K562 (cell line): ENCODE data around the gene MAL. TPM values are rescaled to one million over a fixed set of nuclear protein-coding genes. Genes with fewer than 3 reads are reported as not detected.

Experiments used
- ATAC-seq: fragments of 200-7000 bp; cut with Tn5 transposase; 3 replicates; pipeline ENCODE4 v1.9.1; 2020; ENCODE audit warnings: moderate library complexity
- BruUV-seq: library from RNA; stranded (reverse); fragments of 400-500 nt; replicated peaks from 2 replicates; lab custom pipeline; 2021; lab: Mats Ljungman, UMichigan
- CTCF ChIA-PET: fragments of 300-600 bp; formaldehyde crosslinking; extraction: SDS; loops from one replicate; lab custom pipeline; 2021; ENCODE audit warnings: low intra/inter-chr PET ratio; lab: Yijun Ruan, JAX
- POLR2A ChIA-PET: fragments of 300-600, 350-650 bp; sonication (Branson Sonifier 250); formaldehyde crosslinking; extraction: SDS; loops from one replicate; lab custom pipeline; 2021; ENCODE audit warnings: antibody characterized with exemption, inconsistent platforms; lab: Yijun Ruan, JAX
- DNase-seq, 4 experiments: peaks; one replicate each; pipeline versions ENCODE4 v3.0.0 to v3.0.0-alpha.2; 2011 to 2018; ENCODE audit warnings: low spot score in 3 of 4, mixed read lengths in 3 of 4; ENCODE audit errors: extremely low read depth in 1 of 4
- FAIRE-seq: peaks from 2 replicates; lab custom pipeline; 2011; peaks lifted over from hg19 to GRCh38; lab: Jason Lieb, UNC
- H2AFZ ChIP-seq: 2 replicates; pipeline ENCODE4 v1.6.0; 2011; ENCODE audit warnings: low read depth, low read length, control low read depth, inconsistent platforms
- H3K27ac ChIP-seq: fragments of 200-600 bp; 3 replicates; pipeline ENCODE4 v1.8.0; 2011; ENCODE audit warnings: low read depth, mild to moderate bottlenecking, control low read depth, inconsistent platforms, low read length, moderate library complexity, mixed read lengths; ENCODE audit errors: extremely low read depth
- H3K27me3 ChIP-seq, 2 experiments: fragments of 300-600 bp in 1 of 2; 2 replicates in 1 of 2; 3 replicates in 1 of 2; pipeline versions ENCODE4 v1.6.0 to v1.8.0; 2011; ENCODE audit warnings: inconsistent platforms in 2 of 2, low read length in 2 of 2, mild to moderate bottlenecking in 1 of 2, mixed read lengths in 1 of 2, moderate library complexity in 1 of 2; ENCODE audit not compliant: control insufficient read depth in 2 of 2, insufficient read depth in 2 of 2
- H3K36me3 ChIP-seq: fragments of 300-600 bp; 3 replicates; pipeline ENCODE4 v1.8.0; 2011; ENCODE audit warnings: mild to moderate bottlenecking, low read length, inconsistent platforms; ENCODE audit not compliant: control insufficient read depth, insufficient read depth
- H3K4me1 ChIP-seq, 2 experiments: fragments of 200-600 bp in 1 of 2; replicated peaks in 1 of 2; 2 replicates in 1 of 2; 3 replicates in 1 of 2; pipeline versions ENCODE4 v1.5.1 to v1.8.0; 2011; ENCODE audit warnings: inconsistent platforms in 2 of 2, low read length in 2 of 2, mild to moderate bottlenecking in 1 of 2, mixed read lengths in 1 of 2, moderate library complexity in 1 of 2; ENCODE audit not compliant: control insufficient read depth in 2 of 2, insufficient read depth in 2 of 2
- H3K4me2 ChIP-seq: 2 replicates; pipeline ENCODE4 v1.6.1; 2011; ENCODE audit warnings: low read length, control low read depth, inconsistent platforms, mixed read lengths; ENCODE audit not compliant: insufficient read depth
- H3K4me3 ChIP-seq: fragments of 200-600 bp; sonication (generic), shearing (Covaris generic); 2 replicates; pipeline ENCODE4 v1.5.1; 2016; ENCODE audit warnings: control low read depth, inconsistent platforms
- H3K79me2 ChIP-seq: fragments of 200-600 bp; 3 replicates; pipeline ENCODE4 v1.8.0; 2011; ENCODE audit warnings: low read length, inconsistent platforms; ENCODE audit not compliant: control insufficient read depth, insufficient read depth
- H3K9ac ChIP-seq, 2 experiments: 2 replicates each; pipeline versions ENCODE4 v1.6.0 to v1.6.1; 2011; ENCODE audit warnings: low read depth in 2 of 2, low read length in 2 of 2, control low read depth in 1 of 2, inconsistent platforms in 1 of 2, mild to moderate bottlenecking in 1 of 2, mixed read lengths in 1 of 2; ENCODE audit not compliant: insufficient read depth in 1 of 2
- H3K9me1 ChIP-seq: one replicate; pipeline ENCODE4 v1.6.0; 2011; ENCODE audit warnings: inconsistent platforms, mild to moderate bottlenecking, low read length, moderate library complexity; ENCODE audit not compliant: control insufficient read depth, insufficient read depth
- H3K9me3 ChIP-seq: replicated peaks from 2 replicates; pipeline ENCODE4 v1.5.1; 2011; ENCODE audit warnings: low read depth, low read length, inconsistent platforms; ENCODE audit not compliant: control insufficient read depth, insufficient read depth
- H4K20me1 ChIP-seq: replicated peaks from 2 replicates; pipeline ENCODE4 v1.6.1; 2011; ENCODE audit warnings: low read length, inconsistent platforms, mixed read lengths; ENCODE audit not compliant: control insufficient read depth, insufficient read depth
- ELF4 ChIP-seq: fragments of 450-650 bp; formaldehyde crosslinking; IDR thresholded peaks from 2 replicates; pipeline ENCODE4 v1.4.0; 2022; ENCODE audit warnings: missing genetic modification characterization
- GABPB1 ChIP-seq: sonication (generic); formaldehyde crosslinking; IDR thresholded peaks from 2 replicates; pipeline ENCODE4 v1.8.0; 2022; ENCODE audit warnings: mild to moderate bottlenecking, missing genetic modification reagents
- LCOR ChIP-seq: sonication (generic); formaldehyde crosslinking; IDR thresholded peaks from 2 replicates; pipeline ENCODE4 v1.8.0; 2022; ENCODE audit warnings: mild to moderate bottlenecking, missing genetic modification reagents
- NBN ChIP-seq: fragments of 450-650 bp; IDR thresholded peaks from 2 replicates; pipeline ENCODE4 v1.6.1; 2016; ENCODE audit warnings: low read depth, mild to moderate bottlenecking
- RBM15 ChIP-seq: fragments of 200-400 bp; formaldehyde crosslinking; IDR thresholded peaks from 2 replicates; pipeline ENCODE4 v1.6.1; 2018; ENCODE audit warnings: mild to moderate bottlenecking, low read length, moderate library complexity; ENCODE audit not compliant: insufficient read depth
- SIN3B ChIP-seq: fragments of 450-650 bp; IDR thresholded peaks from 2 replicates; pipeline ENCODE4 v1.6.1; 2017; ENCODE audit warnings: low read depth, mild to moderate bottlenecking, moderate library complexity
- SMAD2 ChIP-seq: fragments of 150-350 bp; IDR thresholded peaks from 2 replicates; pipeline ENCODE4 v1.6.1; 2014; ENCODE audit warnings: low read depth, mild to moderate bottlenecking, low read length
- TEAD2 ChIP-seq: fragments of 450-650 bp; IDR thresholded peaks from 2 replicates; pipeline ENCODE4 v1.6.1; 2016; ENCODE audit warnings: missing genetic modification characterization, control low read depth, missing compliant biosample characterization
- ZNF354B ChIP-seq: fragments of 250-450 bp; sonication (Bioruptor Pico); IDR thresholded peaks from 2 replicates; pipeline ENCODE4 v1.4.0; 2020
- ZNF444 ChIP-seq: fragments of 250-450 bp; sonication (Bioruptor Pico); IDR thresholded peaks from 2 replicates; pipeline ENCODE4 v1.4.0; 2020; ENCODE audit warnings: mild to moderate bottlenecking, moderate library complexity
- ZNF507 ChIP-seq: conservative IDR thresholded peaks from 2 replicates; pipeline ENCODE4 v1.6.1; 2017; ENCODE audit warnings: missing genetic modification characterization, missing compliant biosample characterization
- ZNF644 ChIP-seq: fragments of 200-800 bp; sonication (Bioruptor generic); IDR thresholded peaks from 2 replicates; pipeline ENCODE4 v1.6.1; 2016; ENCODE audit warnings: low read depth, missing genetic modification characterization, missing compliant biosample characterization
- WGBS: fragments of 100-300 bp; shearing (Covaris generic); methylation state at CpG from one replicate; pipeline ENCODE4 v1.1.6; 2016; ENCODE audit warnings: low coverage, mixed read lengths; ENCODE audit not compliant: insufficient coverage; ENCODE audit errors: missing lambda C conversion rate; 5-methylcytosine and 5-hydroxymethylcytosine counted together
- in situ Hi-C: fragments of 300-500 bp; cut with MboI; formaldehyde crosslinking; loops from 4 replicates; pipeline ENCODE4 v1.15.0; 2018; ENCODE audit warnings: inconsistent platforms, mixed read lengths
- intact Hi-C: fragments of 100-400 bp; cut with micrococcal nuclease; formaldehyde crosslinking; loops from 2 replicates; pipeline ENCODE4 v1.14.2; 2022
- polyA plus RNA-seq, 8 experiments: library from polyadenylated mRNA; depleted of rRNA in 4 of 8; stranded (reverse) in 5 of 8; unstranded in 3 of 8; fragments of >200 nt; fragmentation: Nextera tagmentation in 2 of 8; fragmentation: Illumina TruSeq in 1 of 8; extraction: Ambion mirVana in 2 of 8; extraction: Trizol in 1 of 8; gene quantifications; 2 replicates each; pipeline versions ENCODE4 v1.2.1 to v1.2.3, GENCODE V29; 2011 to 2014; ENCODE audit warnings: inconsistent platforms in 1 of 8, missing spikeins in 1 of 8
- total RNA-seq, 7 experiments: library from RNA; depleted of rRNA in 6 of 7; stranded (reverse); fragments of >200 nt in 6 of 7; fragmentation: Illumina TruSeq in 2 of 7; extraction: Trizol in 2 of 7; gene quantifications; 2 replicates each; pipeline versions ENCODE4 v1.2.1 to v1.2.3, GENCODE V29; 2011 to 2021; ENCODE audit warnings: low replicate concordance in 1 of 7
- TF ChIP-seq, protein P1 (sequence below), 3 experiments: fragments of 200-800 bp in 1 of 3; sonication (Bioruptor generic) in 1 of 3; sonication (generic) in 1 of 3; formaldehyde crosslinking in 1 of 3; IDR thresholded peaks; 2 replicates each; pipeline versions ENCODE4 v1.6.1 to v1.8.0; 2016 to 2022; ENCODE audit warnings: mild to moderate bottlenecking in 2 of 3, missing compliant biosample characterization in 2 of 3, missing genetic modification characterization in 2 of 3, missing genetic modification reagents in 1 of 3
- TF ChIP-seq, protein P2 (sequence below), 2 experiments: fragments of 450-650 bp in 1 of 2; IDR thresholded peaks; 2 replicates each; pipeline ENCODE4 v1.6.1; 2011 to 2017; ENCODE audit warnings: low read depth in 2 of 2, antibody characterized with exemption in 1 of 2, borderline replicate concordance in 1 of 2, low read length in 1 of 2, mild to moderate bottlenecking in 1 of 2, mixed read lengths in 1 of 2; ENCODE audit not compliant: control insufficient read depth in 1 of 2

The MAL gene
- total and polyA plus RNA-seq, 9 of the 15 experiments (the other 6 are each of a cell fraction or from before 2014, with no cell fraction given) = not detected

DNA sequence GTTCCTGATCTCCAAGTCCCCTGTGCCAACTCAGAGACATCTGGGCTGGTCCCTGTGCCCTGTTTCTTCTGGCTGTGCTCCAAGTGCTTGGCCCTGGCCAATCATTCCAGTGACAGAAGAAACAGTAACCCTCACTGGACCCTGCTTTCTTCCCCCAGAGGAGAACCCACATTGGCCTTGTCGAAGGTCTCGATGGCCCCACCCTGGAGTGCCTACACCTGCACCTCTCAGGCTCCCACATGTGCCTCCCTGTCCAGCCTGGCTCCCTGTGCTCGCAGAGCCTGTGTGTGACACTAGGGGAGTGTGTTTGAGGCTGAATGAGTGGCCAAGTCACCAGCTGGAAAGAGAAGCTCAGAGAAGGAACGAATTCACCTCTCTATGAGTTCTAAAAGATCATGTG lies 5.9 kb upstream of the MAL start:
- Histone ChIP-seq H3K4me3 (no peak overlapping the region), H4K20me1 (peaks cover 9% of the 10 kb centered on the region; the same call in 1 of the 2 replicates), H3K9me3 (no peaks in the 10 kb centered on the region), H3K27ac (no peak overlapping the region), H3K79me2 (no peaks in the 10 kb centered on the region), H3K36me3 (no peaks in the 10 kb centered on the region), H2AFZ (no peak overlapping the region), H3K4me2 (no peak overlapping the region), H3K4me1 (peaks cover 0 to 3% of the 10 kb centered on the region in 2 experiments; a peak in 2 of 5 replicates), H3K9me1 (no peaks in the 10 kb centered on the region), H3K9ac (no peak overlapping the region), H3K27me3 (peaks cover 27 to 90% of the 10 kb centered on the region in 2 experiments; a peak in 4 of 5 replicates)
- DNase-seq (no peak), ATAC-seq (no peak), FAIRE-seq (no peak)
- 0% methylated on average over 4 of the region's 4 CpGs for WGBS
- BruUV-seq = no TSS peak
- ChIA-PET POLR2A (interaction anchor here (0.8 kb wide), 1 partner anchor 21 kb away, joined by 3 read pairs; no protein-coding TSS in a partner anchor), CTCF (no interaction called here)
- intact Hi-C loops = no loop called here
- in situ Hi-C loops = no loop called here
- TF ChIP-seq GABPB1 (CRISPR knock-in tag) (no peak), RBM15 (no peak), TEAD2 (tag) (no peak), ZNF444 (CRISPR knock-in tag) (no peak), ZNF354B (CRISPR knock-in tag) (no peak), NBN (no peak), SMAD2 (no peak), ELF4 (CRISPR knock-in tag) (no peak), LCOR (no peak), ZNF507 (tag) (no peak), ZNF644 (tag) (no peak), SIN3B (no peak)
- TF ChIP-seq, protein P1, sequence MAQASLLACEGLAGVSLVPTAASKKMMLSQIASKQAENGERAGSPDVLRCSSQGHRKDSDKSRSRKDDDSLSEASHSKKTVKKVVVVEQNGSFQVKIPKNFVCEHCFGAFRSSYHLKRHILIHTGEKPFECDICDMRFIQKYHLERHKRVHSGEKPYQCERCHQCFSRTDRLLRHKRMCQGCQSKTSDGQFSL (CRISPR knock-in tag; IDR thresholded peaks at IDR 0.05) = no peak
- TF ChIP-seq, protein P1 (tag; IDR thresholded peaks at IDR 0.05) = no peak
- TF ChIP-seq, protein P2, sequence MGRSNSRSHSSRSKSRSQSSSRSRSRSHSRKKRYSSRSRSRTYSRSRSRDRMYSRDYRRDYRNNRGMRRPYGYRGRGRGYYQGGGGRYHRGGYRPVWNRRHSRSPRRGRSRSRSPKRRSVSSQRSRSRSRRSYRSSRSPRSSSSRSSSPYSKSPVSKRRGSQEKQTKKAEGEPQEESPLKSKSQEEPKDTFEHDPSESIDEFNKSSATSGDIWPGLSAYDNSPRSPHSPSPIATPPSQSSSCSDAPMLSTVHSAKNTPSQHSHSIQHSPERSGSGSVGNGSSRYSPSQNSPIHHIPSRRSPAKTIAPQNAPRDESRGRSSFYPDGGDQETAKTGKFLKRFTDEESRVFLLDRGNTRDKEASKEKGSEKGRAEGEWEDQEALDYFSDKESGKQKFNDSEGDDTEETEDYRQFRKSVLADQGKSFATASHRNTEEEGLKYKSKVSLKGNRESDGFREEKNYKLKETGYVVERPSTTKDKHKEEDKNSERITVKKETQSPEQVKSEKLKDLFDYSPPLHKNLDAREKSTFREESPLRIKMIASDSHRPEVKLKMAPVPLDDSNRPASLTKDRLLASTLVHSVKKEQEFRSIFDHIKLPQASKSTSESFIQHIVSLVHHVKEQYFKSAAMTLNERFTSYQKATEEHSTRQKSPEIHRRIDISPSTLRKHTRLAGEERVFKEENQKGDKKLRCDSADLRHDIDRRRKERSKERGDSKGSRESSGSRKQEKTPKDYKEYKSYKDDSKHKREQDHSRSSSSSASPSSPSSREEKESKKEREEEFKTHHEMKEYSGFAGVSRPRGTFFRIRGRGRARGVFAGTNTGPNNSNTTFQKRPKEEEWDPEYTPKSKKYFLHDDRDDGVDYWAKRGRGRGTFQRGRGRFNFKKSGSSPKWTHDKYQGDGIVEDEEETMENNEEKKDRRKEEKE (IDR thresholded peaks at IDR 0.05; ENCODE audit: borderline replicate concordance in 1 of 2, control insufficient read depth in 1 of 2, low read depth in 2 of 2, low read length in 1 of 2) = no peak
